Neuronal stem cell (in vitro differentiated cells): ENCODE measurements around the gene SOX3.

Experiments used
- DNase-seq: peaks from one replicate; pipeline ENCODE4 v3.0.0-alpha.2; 2013; ENCODE audit warnings: low spot score
- H2AFZ ChIP-seq: one replicate; pipeline ENCODE4 v1.6.1; 2013; ENCODE audit warnings: mild to moderate bottlenecking, low read length, inconsistent platforms
- H2AK5ac ChIP-seq: 2 replicates; pipeline ENCODE4 v1.6.1; 2013; ENCODE audit warnings: low read depth, mild to moderate bottlenecking, inconsistent platforms, low read length, moderate library complexity, mixed read lengths
- H2BK120ac ChIP-seq: 2 replicates; pipeline ENCODE4 v1.6.1; 2013; ENCODE audit warnings: low read depth, mild to moderate bottlenecking, inconsistent platforms, low read length, moderate library complexity, mixed read lengths
- H2BK12ac ChIP-seq: one replicate; pipeline ENCODE4 v1.6.1; 2013; ENCODE audit warnings: low read length, inconsistent platforms
- H2BK15ac ChIP-seq: 2 replicates; pipeline ENCODE4 v1.6.1; 2013; ENCODE audit warnings: mild to moderate bottlenecking, low read length, inconsistent platforms, mixed read lengths
- H2BK5ac ChIP-seq: one replicate; pipeline ENCODE4 v1.6.1; 2013; ENCODE audit warnings: inconsistent platforms, mild to moderate bottlenecking, low read length, moderate library complexity
- H3K14ac ChIP-seq: one replicate; pipeline ENCODE4 v1.6.1; 2013; ENCODE audit warnings: low read length, inconsistent platforms
- H3K18ac ChIP-seq: 2 replicates; pipeline ENCODE4 v1.6.1; 2013; ENCODE audit warnings: low read length, inconsistent platforms
- H3K23ac ChIP-seq: 2 replicates; pipeline ENCODE4 v1.6.1; 2013; ENCODE audit warnings: low read depth, mild to moderate bottlenecking, mixed read lengths, low read length, inconsistent platforms; ENCODE audit not compliant: poor library complexity
- H3K27ac ChIP-seq: replicated peaks from 3 replicates; pipeline ENCODE4 v1.5.1; 2013; ENCODE audit warnings: low read length, inconsistent platforms
- H3K27me3 ChIP-seq, 3 experiments: 2 replicates each; pipeline ENCODE4 v1.6.1; 2013; ENCODE audit warnings: low read length in 3 of 3, mild to moderate bottlenecking in 2 of 3, inconsistent platforms in 1 of 3, low read depth in 1 of 3, mixed read lengths in 1 of 3, moderate library complexity in 1 of 3; ENCODE audit not compliant: control insufficient read depth in 3 of 3, insufficient read depth in 3 of 3
- H3K36me3 ChIP-seq, 2 donors: replicated peaks in 1 of 2; 2 replicates each; pipeline ENCODE4 v1.6.1; 2013; ENCODE audit warnings: low read length in 2 of 2; ENCODE audit not compliant: control insufficient read depth in 2 of 2, insufficient read depth in 2 of 2
- H3K4ac ChIP-seq: 2 replicates; pipeline ENCODE4 v1.6.1; 2013; ENCODE audit warnings: inconsistent platforms, mild to moderate bottlenecking, low read length, moderate library complexity
- H3K4me1 ChIP-seq, 2 donors: 1 replicate in 1 of 2; 2 replicates in 1 of 2; pipeline ENCODE4 v1.6.1; 2013; ENCODE audit warnings: low read length in 2 of 2, low read depth in 1 of 2; ENCODE audit not compliant: control insufficient read depth in 2 of 2, insufficient read depth in 1 of 2
- H3K4me2 ChIP-seq: one replicate; pipeline ENCODE4 v1.6.1; 2013; ENCODE audit warnings: mild to moderate bottlenecking, low read length, inconsistent platforms; ENCODE audit not compliant: insufficient read depth, poor library complexity, severe bottlenecking
- H3K4me3 ChIP-seq, 2 donors: 2 replicates each; pipeline ENCODE4 v1.5.1; 2013; ENCODE audit warnings: low read length in 2 of 2, mild to moderate bottlenecking in 2 of 2, inconsistent platforms in 1 of 2, moderate library complexity in 1 of 2
- H3K79me1 ChIP-seq: one replicate; pipeline ENCODE4 v1.6.1; 2013; ENCODE audit warnings: low read depth, mild to moderate bottlenecking, inconsistent platforms, low read length, moderate library complexity
- H3K9ac ChIP-seq: one replicate; pipeline ENCODE4 v1.6.1; 2013; ENCODE audit warnings: mild to moderate bottlenecking, low read depth, low read length, inconsistent platforms; ENCODE audit not compliant: poor library complexity
- H3K9me3 ChIP-seq, 2 donors: replicated peaks in 1 of 2; 2 replicates each; pipeline versions ENCODE3 to v1.6.1; 2013; ENCODE audit warnings: low read length in 2 of 2, mild to moderate bottlenecking in 2 of 2, inconsistent platforms in 1 of 2, low read depth in 1 of 2, mixed read lengths in 1 of 2, moderate library complexity in 1 of 2; ENCODE audit not compliant: control insufficient read depth in 2 of 2, insufficient read depth in 1 of 2
- H4K8ac ChIP-seq: one replicate; pipeline ENCODE4 v1.6.1; 2013; ENCODE audit warnings: low read depth, mild to moderate bottlenecking, inconsistent platforms, low read length, moderate library complexity
- H4K91ac ChIP-seq: one replicate; pipeline ENCODE4 v1.6.1; 2013; ENCODE audit warnings: low read length, low read depth, mild to moderate bottlenecking, inconsistent platforms; ENCODE audit not compliant: poor library complexity
- WGBS, 2 donors: extraction: QIAGEN DNeasy Blood & Tissue Kit; methylation state at CpG; one replicate each; pipeline ENCODE4 v1.1.7; 2013; ENCODE audit warnings: missing lambda C conversion rate in 2 of 2, mixed read lengths in 1 of 2; ENCODE audit not compliant: insufficient read length in 2 of 2, insufficient replicate concordance in 1 of 2; ENCODE audit errors: extremely low coverage in 2 of 2; 5-methylcytosine and 5-hydroxymethylcytosine counted together

SOX3 gene

DNA sequence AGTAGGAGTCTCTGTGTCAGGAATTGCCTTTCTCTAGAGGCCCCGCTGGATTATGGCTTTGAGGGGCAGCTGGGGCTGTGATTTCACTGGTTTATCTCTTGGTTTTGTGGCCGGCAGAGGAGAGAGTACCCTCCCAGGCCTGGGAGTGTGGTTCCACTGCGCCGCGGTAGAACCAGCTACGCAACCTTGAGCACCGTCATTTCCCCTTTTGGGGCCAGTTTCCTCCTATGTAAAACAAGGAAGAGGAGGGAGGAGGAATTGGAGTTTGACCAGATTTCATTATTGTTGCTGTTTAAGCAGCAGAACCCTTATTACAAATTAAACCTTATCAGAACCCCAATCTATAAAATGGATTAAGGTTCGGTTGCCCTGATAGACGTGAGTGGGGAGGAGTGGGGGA, 4.4 kb downstream of the SOX3 start:
- Histone ChIP-seq H3K4ac (no peak overlapping the region), H2BK120ac (no peak overlapping the region), H2BK12ac (no peak overlapping the region), H3K18ac (no peak overlapping the region), H2AK5ac (no peak overlapping the region), H3K27me3 (peaks cover 0 to 53% (median 0%) of the 10 kb centered on the region in 3 experiments), H3K9ac (no peak overlapping the region), H3K4me3 (no peak overlapping the region), H2BK5ac (no peak overlapping the region), H2BK15ac (no peak overlapping the region), H3K27ac (no peak overlapping the region), H4K91ac (no peak overlapping the region), H3K14ac (no peak overlapping the region), H2AFZ (no peak overlapping the region), H3K4me1 (peaks cover 0 to 5% of the 10 kb centered on the region in 2 donors), H4K8ac (no peak overlapping the region), H3K36me3 (no peaks in the 10 kb centered on the region), H3K4me2 (no peak overlapping the region), H3K23ac (no peak overlapping the region), H3K9me3 (no peaks in the 10 kb centered on the region), H3K79me1 (peaks cover 6% of the 10 kb centered on the region)
- no peak for DNase-seq
- WGBS, 2 donors: no CpG with 5 or more reads among the region's 9 CpGs

- H4K8ac ChIP-seq: no peak overlapping the region
- no peak overlapping the region for H2BK120ac ChIP-seq
- no peak overlapping the region for H2AK5ac ChIP-seq
- no peak overlapping the region for H2AFZ ChIP-seq
- no peak overlapping the region for H3K4me3 ChIP-seq
- no peak overlapping the region for H3K23ac ChIP-seq
- H3K14ac ChIP-seq: no peak overlapping the region
- no peaks in the 10 kb centered on the region for H3K36me3 ChIP-seq
- H3K9me3 ChIP-seq: no peaks in the 10 kb centered on the region
- H2BK5ac ChIP-seq: no peak overlapping the region
- H3K9ac ChIP-seq: no peak overlapping the region
- H4K91ac ChIP-seq: no peak overlapping the region
- peaks cover 0 to 27% (median 0%) of the 10 kb centered on the region in 3 experiments for H3K27me3 ChIP-seq
- no peak overlapping the region for H3K4ac ChIP-seq
- no CpG with 5 or more reads among the region's 1 CpG for WGBS, 2 donors
- no peak overlapping the region for H3K18ac ChIP-seq
- no peak overlapping the region for H3K27ac ChIP-seq
- DNase-seq: no peak
- H3K4me2 ChIP-seq: no peak overlapping the region
- H2BK12ac ChIP-seq: no peak overlapping the region
- no peaks in the 10 kb centered on the region for H3K79me1 ChIP-seq
- peaks cover 0 to 1% of the 10 kb centered on the region in 2 donors for H3K4me1 ChIP-seq
- H2BK15ac ChIP-seq: no peak overlapping the region
Observed at GRCh38 chrX:140495739-140496138, 9.1 kb downstream of the SOX3 start.

- Histone ChIP-seq H4K91ac (no peak overlapping the region), H3K9me3 (no peaks in the 10 kb centered on the region), H3K9ac (no peak overlapping the region), H3K27me3 (peaks cover 0 to 9% (median 0%) of the 10 kb centered on the region in 3 experiments), H2BK5ac (no peak overlapping the region), H3K4me3 (no peak overlapping the region), H3K14ac (no peak overlapping the region), H2BK120ac (no peak overlapping the region), H3K4me1 (no peaks in the 10 kb centered on the region), H3K18ac (no peak overlapping the region), H4K8ac (no peak overlapping the region), H3K23ac (no peak overlapping the region), H2AFZ (no peak overlapping the region), H3K4me2 (no peak overlapping the region), H3K4ac (no peak overlapping the region), H2BK15ac (no peak overlapping the region), H3K36me3 (no peaks in the 10 kb centered on the region), H3K79me1 (no peaks in the 10 kb centered on the region), H2BK12ac (no peak overlapping the region), H2AK5ac (no peak overlapping the region), H3K27ac (no peak overlapping the region)
- WGBS, 2 donors: no CpG with 5 or more reads among the region's 4 CpGs
- no peak for DNase-seq
Observed at GRCh38 chrX:140492066-140492994, 12.5 kb downstream of the SOX3 start.

GRCh38 chrX:140480765-140481164, 24.1 kb downstream of the SOX3 start:
- Histone ChIP-seq H3K9ac (no peak overlapping the region), H3K23ac (no peak overlapping the region), H3K4me2 (no peak overlapping the region), H3K27ac (no peak overlapping the region), H3K79me1 (no peaks in the 10 kb centered on the region), H3K4me1 (no peaks in the 10 kb centered on the region), H3K18ac (no peak overlapping the region), H3K27me3 (no peaks in the 10 kb centered on the region), H2AFZ (no peak overlapping the region), H2BK5ac (no peak overlapping the region), H2BK15ac (no peak overlapping the region), H3K36me3 (no peaks in the 10 kb centered on the region), H3K4ac (no peak overlapping the region), H3K4me3 (no peak overlapping the region), H2AK5ac (no peak overlapping the region), H4K91ac (no peak overlapping the region), H2BK120ac (no peak overlapping the region), H2BK12ac (no peak overlapping the region), H4K8ac (no peak overlapping the region), H3K9me3 (no peaks in the 10 kb centered on the region), H3K14ac (no peak overlapping the region)
- no peak for DNase-seq
